ENCODE data around the gene RNF144B.
"Not testable (repeated sequence)": the region's sequence is repeated elsewhere in the genome, so short reads cannot be mapped to it uniquely, and the experiment has no call there.

Gene RNF144B

DNA sequence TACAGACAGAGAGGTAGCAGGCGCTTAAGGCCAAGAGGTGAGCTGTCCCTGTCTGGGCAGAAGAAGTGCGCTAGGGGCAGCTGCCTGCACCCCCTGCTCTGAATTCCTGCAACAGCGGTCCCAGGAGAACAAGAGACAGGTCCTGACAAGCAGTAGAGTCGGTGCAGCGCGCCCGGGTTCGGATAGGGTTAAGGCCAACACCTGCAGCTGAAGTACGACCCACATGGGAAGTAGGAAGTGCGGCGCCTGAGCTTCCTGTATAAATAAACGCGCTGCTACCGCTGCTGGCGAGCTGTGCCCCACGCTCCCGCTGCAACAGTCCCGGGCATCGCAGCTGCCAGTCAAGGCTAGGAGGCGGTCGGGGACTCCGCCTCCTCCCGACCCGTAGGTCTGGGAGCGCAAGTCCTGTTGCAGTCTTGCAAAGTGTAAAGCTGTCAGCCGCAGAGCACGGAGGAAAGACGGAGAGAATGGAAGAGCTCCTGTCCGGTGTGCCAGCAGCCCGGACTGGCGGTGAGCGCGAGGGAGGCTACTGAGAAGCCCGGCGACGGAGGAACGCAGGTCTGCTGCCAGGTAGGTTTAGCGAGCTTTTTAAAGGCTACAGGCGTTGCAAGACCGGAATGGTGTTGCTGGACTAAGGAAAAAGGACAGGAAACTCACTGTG lies at the start of gene RNF144B:
RNF144B (plus strand) TSS at position 290 of the 661 bp plus-strand sequence. CDS start 12,185 bp downstream, outside the sequence.
- DNase-seq (ENCODE audit: low read depth, low spot score) = peak; percentile 14

GRCh38 chr6:18339599-18339998 lies 47.6 kb upstream of the RNF144B start:
- no peak for DNase-seq (ENCODE audit: low read depth, low spot score)

GRCh38 chr6:18340781-18341551 lies 46.2 kb upstream of the RNF144B start:
- DNase-seq (ENCODE audit: low read depth, low spot score) = no peak

GRCh38 chr6:18342223-18342622 lies 44.9 kb upstream of the RNF144B start:
- DNase-seq (ENCODE audit: low read depth, low spot score) = no peak

GRCh38 chr6:18343741-18344140 lies 43.4 kb upstream of the RNF144B start:
- DNase-seq (ENCODE audit: low read depth, low spot score) = no peak

- no peak for DNase-seq (ENCODE audit: low read depth, low spot score)
These were observed 40.1 kb upstream of the RNF144B start for GRCh38 chr6:18347021-18347577.

DNA sequence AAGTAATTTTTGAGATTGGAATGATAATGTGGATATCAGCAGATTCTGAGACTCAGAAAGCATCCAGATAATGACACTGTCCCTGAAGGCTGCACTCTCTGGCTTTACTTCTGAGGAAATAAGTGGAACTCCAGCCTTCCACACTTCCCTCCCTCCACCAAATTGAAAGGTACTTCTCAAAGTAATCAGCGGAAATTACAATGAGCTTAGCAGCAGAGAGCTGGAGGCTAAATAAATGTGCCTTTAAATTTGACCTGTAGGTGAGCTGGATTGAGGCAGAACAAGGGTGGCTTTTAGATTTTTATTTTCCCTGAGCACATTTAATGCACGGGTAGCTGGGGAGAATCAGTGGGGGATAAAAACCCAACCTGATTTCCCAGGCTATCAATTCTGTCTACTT lies 39.3 kb upstream of the RNF144B start:
- DNase-seq (ENCODE audit: low read depth, low spot score) = no peak

DNA sequence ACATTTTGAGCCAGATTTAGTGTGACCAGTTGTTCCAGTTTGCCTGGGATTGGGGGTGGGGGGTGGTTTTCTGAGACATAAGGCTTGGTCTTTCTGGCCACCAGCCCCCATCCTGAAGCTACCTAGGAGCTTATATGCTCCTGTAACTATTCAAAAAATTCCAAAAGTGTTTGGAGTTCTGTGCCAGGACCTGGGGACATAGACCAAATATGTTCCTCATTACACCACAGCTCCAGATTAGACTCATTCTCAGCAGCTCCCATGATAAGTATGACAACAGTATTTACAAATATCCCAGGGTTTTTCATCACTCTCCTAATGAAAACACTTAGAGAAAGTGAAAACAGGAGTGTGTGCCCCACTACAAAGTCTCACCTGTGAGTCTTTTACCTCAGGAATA lies 37.8 kb upstream of the RNF144B start:
- DNase-seq (ENCODE audit: low read depth, low spot score) = no peak

- DNase-seq (ENCODE audit: low read depth, low spot score) = no peak
These were observed 36.9 kb upstream of the RNF144B start for GRCh38 chr6:18350271-18350670.

- DNase-seq (ENCODE audit: low read depth, low spot score) = no peak
These were observed 36.4 kb upstream of the RNF144B start for GRCh38 chr6:18350712-18351111.

GRCh38 chr6:18352001-18352400 lies 35.1 kb upstream of the RNF144B start:
- no peak for DNase-seq (ENCODE audit: low read depth, low spot score)

DNA sequence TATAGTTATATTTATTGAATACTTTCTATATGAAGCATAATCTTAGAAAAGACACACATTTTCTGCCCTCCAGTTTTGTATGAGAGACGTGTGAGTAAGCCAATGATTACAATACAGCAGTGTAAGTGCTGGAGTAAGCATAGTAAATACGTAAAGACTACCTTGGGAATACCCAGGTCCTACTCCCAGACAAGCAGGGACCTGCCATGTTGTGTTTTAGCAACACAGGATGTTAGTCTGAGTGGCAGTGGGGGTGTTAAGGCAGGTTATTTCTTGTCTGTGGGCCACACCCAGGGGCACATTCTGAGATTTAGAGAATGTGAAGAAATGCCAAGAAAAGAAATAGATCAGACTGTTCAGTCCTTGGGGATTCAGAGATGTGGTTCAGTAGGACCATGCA lies 34.3 kb upstream of the RNF144B start:
- DNase-seq (ENCODE audit: low read depth, low spot score) = no peak

- no peak for DNase-seq (ENCODE audit: low read depth, low spot score)
These were observed 33.9 kb upstream of the RNF144B start for GRCh38 chr6:18353251-18353650.

GRCh38 chr6:18357546-18357945 lies 29.6 kb upstream of the RNF144B start:
- not testable (repeated sequence) for DNase-seq (ENCODE audit: low read depth, low spot score)

DNA sequence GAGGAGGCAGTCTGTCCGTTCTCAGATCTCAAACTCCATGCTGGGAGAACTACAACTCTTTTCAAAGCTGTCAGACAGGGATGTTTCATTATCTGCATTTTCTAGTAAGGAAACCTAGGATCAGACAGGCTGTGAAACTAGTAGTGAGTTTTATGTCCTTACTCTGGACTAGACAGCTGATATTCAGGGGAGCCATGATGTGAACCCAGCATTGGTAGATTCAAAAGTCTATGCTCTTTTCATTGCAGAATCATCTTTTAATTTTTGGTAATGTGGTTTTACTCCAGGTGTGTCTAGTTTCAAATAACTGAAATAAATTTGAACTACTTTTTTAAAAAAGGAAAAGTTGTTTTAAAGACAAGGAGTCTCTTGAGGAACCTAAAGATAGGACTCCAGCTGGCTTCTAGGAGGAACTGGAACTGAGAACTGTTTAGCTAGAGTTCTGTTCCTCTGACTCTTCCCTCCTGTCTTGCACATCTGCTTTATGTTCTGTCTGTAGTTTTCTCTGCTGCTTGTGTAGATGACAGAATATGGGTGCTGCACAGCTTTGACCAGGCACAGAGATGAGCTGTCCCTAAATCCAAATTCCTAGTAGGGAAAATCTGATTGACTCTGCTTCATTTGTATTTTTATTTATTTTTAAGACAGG lies 27.8 kb upstream of the RNF144B start:
- no peak for DNase-seq (ENCODE audit: low read depth, low spot score)

DNA sequence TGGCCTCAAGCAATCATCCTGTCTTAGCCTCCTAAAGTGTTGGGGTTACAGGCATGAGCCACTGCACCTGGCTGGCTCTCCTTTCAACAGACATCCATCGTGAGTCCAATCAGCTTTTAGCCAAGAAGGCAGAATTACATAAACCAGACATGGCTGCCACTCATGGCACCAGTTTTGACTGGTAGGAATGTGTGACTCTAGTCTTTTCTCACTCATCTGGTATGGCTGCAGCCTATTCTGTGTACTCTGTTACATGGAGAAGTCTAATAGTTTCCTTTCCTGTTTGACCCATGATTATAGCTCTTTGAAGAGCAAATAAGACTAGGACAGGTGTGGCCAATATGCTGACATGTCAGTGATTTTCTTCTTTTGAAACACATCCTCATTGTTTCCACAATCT lies 27.0 kb upstream of the RNF144B start:
- DNase-seq (ENCODE audit: low read depth, low spot score) = no peak

- no peak for DNase-seq (ENCODE audit: low read depth, low spot score)
These were observed 25.0 kb upstream of the RNF144B start for GRCh38 chr6:18362058-18362561.

DNA sequence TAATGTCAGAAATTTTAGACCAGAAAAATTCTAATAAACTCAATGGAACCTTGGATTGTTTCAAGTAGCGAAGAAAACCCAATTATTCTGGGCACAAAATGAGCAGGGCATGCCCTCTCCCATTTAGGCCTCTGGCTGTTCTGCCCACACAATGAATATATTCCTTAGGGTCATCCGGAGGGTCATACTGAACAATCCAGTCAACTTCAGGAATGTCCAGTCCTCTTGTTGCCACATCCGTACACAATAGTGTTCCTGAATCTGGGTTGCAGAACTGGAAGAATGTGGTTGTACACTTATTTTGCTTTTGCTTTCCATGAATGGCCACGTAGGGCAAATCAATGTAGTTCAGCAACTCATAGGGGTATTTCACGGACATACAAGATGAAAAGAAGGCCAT lies 23.4 kb upstream of the RNF144B start:
- no peak for DNase-seq (ENCODE audit: low read depth, low spot score)

- DNase-seq (ENCODE audit: low read depth, low spot score) = not testable (repeated sequence)
These were observed 22.6 kb upstream of the RNF144B start for GRCh38 chr6:18364561-18364960.

DNA sequence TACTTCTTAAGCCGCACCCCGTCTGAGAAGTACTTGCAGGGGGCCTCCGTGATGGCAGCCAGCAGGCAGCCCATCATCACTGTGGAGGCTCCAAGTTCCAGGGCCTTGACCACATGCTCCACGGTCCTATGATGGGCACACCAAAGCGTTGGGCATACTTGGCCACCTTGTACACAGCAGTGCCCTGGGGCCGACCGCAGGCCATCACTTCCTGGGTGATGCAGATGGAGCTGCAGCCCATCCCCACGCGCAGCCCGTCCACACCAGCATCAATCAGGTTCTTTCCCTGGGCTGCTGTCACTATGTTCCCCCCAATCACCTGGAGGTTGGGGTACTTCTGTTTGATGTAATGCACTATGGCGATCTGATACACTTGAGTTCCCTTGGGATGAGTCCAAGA lies 19.8 kb upstream of the RNF144B start:
- no peak for DNase-seq (ENCODE audit: low read depth, low spot score)

DNA sequence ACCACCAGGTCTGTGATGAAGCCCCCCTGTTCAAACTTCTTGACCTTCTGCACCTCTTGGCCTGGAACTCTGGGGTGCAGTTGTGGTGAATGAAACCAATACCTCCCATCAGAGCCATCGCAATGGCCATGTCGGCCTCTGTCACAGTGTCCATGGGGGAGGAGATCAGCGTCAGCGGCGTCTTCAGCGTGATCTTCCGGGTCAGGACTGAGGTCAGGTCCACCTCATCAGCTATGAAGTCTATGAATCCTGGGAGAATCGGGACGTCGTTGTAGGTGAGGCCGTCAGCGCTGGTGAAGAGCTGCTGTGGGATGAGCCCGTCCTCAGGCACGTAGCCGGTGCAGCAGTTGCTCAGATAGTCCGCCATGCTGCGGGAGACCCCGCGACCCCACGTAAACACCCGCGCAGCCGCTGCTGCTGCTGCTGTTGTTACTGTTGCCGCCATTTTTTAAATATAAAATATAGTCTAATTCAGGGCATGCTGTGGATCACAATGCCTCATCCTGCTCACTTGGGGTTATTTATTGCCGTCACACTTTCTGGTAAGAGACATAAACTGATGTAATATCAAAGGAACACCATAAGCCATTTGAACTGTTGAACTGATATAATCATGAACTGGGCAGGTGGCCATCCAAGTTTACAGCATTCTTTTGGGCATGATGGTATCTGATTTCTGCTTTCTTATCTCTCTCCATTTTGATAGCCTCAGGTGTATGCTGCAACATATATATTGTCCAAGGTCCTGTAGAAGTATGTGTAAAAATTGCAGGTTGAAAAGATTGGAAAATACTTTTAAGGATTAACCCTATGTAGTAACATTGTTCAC lies 18.7 kb upstream of the RNF144B start:
- DNase-seq (ENCODE audit: low read depth, low spot score) = no peak

Data from activated naive CD8-positive, alpha-beta T cell treated with anti-CD3 and anti-CD28 coated beads, Interleukin-2, amount 50 U/mL, for 16 hours (primary cell).